ENCODE measurements around the gene FADS2. TPM values are rescaled to one million over a fixed set of nuclear protein-coding genes. Genes with fewer than 3 reads are reported as not detected.

Gene FADS2
- total RNA-seq, 4 donors from 2014 or later, result 130 to 455 (median 327) TPM

GRCh38 chr11:61864814-61865775 is 37.0 kb downstream of the FADS2 start:
- Histone ChIP-seq H3K4me1 (peaks cover 7% of the 10 kb centered on the region), H3K4me3 (no peak overlapping the region), H3K36me3 (peaks cover 5% of the 10 kb centered on the region), H3K27me3 (no peaks in the 10 kb centered on the region), H3K27ac (no peak overlapping the region), H3K9me3 (no peaks in the 10 kb centered on the region)
- 93% methylated on average over 17 of the region's 20 CpGs for WGBS
- TF ChIP-seq POLR2AphosphoS5 (IDR thresholded peaks at IDR 0.05) (no peak), EP300 (IDR thresholded peaks at IDR 0.05) (no peak), POLR2A (IDR thresholded peaks at IDR 0.05) (no peak), CTCF (IDR thresholded peaks at IDR 0.05) (no peak)
- DNase-seq (ENCODE audit: low spot score in 2 of 2), result no peak

GRCh38 chr11:61866231-61866957 is 38.3 kb downstream of the FADS2 start:
- Histone ChIP-seq H3K4me1 (peaks cover 20% of the 10 kb centered on the region), H3K9me3 (no peaks in the 10 kb centered on the region), H3K4me3 (no peak overlapping the region), H3K27me3 (no peaks in the 10 kb centered on the region), H3K36me3 (peaks cover 5% of the 10 kb centered on the region), H3K27ac (no peak overlapping the region)
- no peak for TF ChIP-seq CTCF (IDR thresholded peaks at IDR 0.05)
- TF ChIP-seq EP300 (IDR thresholded peaks at IDR 0.05), result no peak
- no peak for TF ChIP-seq POLR2AphosphoS5 (IDR thresholded peaks at IDR 0.05)
- 73% methylated on average over 10 of the region's 18 CpGs for WGBS
- no peak for DNase-seq (ENCODE audit: low spot score in 2 of 2)

- Histone ChIP-seq H3K9me3 (no peaks in the 10 kb centered on the region), H3K27me3 (peaks cover 4% of the 10 kb centered on the region), H3K4me3 (no peak overlapping the region), H3K36me3 (peaks cover 5% of the 10 kb centered on the region), H3K4me1 (peaks cover 25% of the 10 kb centered on the region), H3K27ac (no peak overlapping the region)
- no peak for DNase-seq (ENCODE audit: low spot score in 2 of 2)
- 85% methylated on average over 6 of the region's 6 CpGs for WGBS
- TF ChIP-seq POLR2A (IDR thresholded peaks at IDR 0.05), result no peak
- TF ChIP-seq CTCF (IDR thresholded peaks at IDR 0.05), result no peak
- no peak for TF ChIP-seq POLR2AphosphoS5 (IDR thresholded peaks at IDR 0.05)
- TF ChIP-seq EP300 (IDR thresholded peaks at IDR 0.05), result no peak
Measured at GRCh38 chr11:61866958-61867343, 38.9 kb downstream of the FADS2 start.

GRCh38 chr11:61868571-61869428 is 40.7 kb downstream of the FADS2 start:
- H3K4me3 ChIP-seq, result no peak overlapping the region
- H3K36me3 ChIP-seq, result no peaks in the 10 kb centered on the region
- no peak for DNase-seq (ENCODE audit: low spot score in 2 of 2)
- H3K9me3 ChIP-seq, result no peaks in the 10 kb centered on the region
- 100% methylated on average over 1 of the region's 14 CpGs for WGBS
- peaks cover 26% of the 10 kb centered on the region for H3K4me1 ChIP-seq
- TF ChIP-seq CTCF (IDR thresholded peaks at IDR 0.05), result no peak
- no peak for TF ChIP-seq POLR2A (IDR thresholded peaks at IDR 0.05)
- no peak for TF ChIP-seq EP300 (IDR thresholded peaks at IDR 0.05)
- TF ChIP-seq POLR2AphosphoS5 (IDR thresholded peaks at IDR 0.05), result no peak
- H3K27me3 ChIP-seq, result peaks cover 5% of the 10 kb centered on the region
- H3K27ac ChIP-seq, result no peak overlapping the region
